HG03521 (cell line): ENCODE data around the gene MAEA.

ENCODE experiments used
- ATAC-seq: cut with Tn5 transposase; IDR thresholded peaks from one replicate; pipeline ENCODE4 v1.9.1; 2021; ENCODE audit warnings: mild to moderate bottlenecking, moderate library complexity; ENCODE audit not compliant: unreplicated experiment

MAEA gene

DNA sequence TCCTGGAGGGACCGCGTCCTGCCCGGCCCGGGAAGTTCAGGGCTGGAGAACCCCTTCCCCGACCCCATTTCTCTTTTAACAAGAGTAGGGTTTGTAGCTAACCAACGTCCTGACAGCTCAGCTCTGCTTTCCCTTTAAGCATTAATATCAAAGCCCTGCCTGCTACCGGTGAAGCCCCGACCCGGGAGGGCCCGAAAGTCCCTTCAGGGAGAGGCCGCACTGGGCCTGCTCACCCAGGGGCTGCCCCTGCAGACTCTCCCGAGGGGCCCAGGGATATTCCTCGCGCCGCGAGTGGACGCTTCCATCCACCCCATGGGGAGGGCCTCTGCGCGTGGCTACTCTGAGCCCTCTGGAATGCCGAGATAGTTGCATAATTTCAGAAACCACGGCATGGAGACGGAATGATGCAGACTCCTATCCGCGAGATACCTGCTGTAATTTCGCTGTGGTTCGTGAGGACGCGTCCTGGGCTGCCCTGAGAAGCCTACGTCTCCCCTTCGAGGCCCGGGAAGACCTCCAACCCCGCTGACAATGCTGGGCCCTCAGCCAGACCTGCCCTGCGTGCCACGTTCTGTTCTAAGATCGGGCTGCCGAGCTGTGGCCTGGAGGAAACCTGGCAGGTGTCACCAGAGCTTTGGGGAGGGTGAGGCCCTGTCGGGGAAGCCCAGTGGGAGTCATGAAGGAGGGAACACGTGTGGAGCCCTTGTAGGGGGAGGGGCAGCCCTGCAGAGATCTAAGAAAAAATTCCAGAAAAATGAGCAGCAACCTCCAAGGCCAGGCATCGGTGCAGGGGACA, 39.8 kb upstream of the MAEA start:
- ATAC-seq, result no peak

DNA sequence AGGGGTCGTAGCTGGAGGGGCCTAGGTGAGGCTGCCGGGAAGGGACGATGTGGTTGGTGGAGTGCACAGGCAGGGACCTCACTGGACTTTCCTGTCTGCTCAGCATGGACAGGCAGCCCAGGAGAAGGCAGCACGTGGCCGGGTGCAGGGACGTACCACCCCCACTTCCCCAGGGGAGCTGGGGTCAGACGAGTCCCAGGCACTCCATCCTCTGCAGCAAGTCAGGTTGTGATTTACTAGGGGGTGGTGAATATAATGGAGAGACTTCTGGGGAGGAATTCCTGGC, 39.2 kb upstream of the MAEA start:
- ATAC-seq, result no peak

- no peak for ATAC-seq
Measured at GRCh38 chr4:1250921-1251772, 38.5 kb upstream of the MAEA start.

GRCh38 chr4:1251773-1252066, 38.0 kb upstream of the MAEA start:
- ATAC-seq, result no peak

GRCh38 chr4:1252928-1253492, 36.7 kb upstream of the MAEA start:
- no peak for ATAC-seq

DNA sequence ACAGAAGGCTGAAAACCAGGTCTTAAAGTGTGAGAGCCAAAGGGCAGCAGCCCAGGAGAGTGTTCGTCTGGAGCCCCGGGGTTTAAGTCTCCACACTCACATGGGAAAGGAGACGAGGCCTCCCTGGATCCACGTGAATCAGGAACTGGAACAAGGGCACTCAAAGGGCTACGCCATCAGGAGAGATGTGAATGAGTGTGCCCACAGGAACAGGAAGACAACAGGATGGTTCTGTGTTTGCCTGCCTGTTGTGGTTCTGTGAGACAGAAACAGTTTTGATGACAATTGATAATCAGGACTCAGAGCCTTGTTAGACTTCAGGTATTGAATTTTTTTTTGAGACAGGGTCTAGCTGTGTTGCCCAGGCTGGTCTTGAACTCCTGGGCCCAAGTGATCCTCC, 35.9 kb upstream of the MAEA start:
- ATAC-seq, result no peak

- no peak for ATAC-seq
Measured at GRCh38 chr4:1255151-1255550, 34.5 kb upstream of the MAEA start.

DNA sequence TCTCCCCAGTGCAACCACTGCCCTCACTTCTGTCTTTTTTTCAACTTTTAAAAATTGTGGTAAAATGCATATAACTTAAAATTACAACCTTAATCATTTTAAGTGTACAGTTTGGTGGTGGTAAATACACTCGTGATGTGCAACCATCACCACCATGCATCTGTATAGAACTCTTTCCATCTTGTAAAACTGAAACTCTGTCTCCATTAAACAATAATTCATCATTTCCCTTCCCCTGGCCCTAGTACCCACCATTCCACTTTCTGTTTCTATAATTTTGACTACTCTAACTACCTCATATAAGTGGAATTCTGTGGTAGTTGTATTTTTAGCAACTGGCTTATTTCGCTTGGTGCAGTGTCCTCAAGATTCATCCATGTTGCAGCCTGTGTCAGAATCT, 34.0 kb upstream of the MAEA start:
- ATAC-seq, result no peak

DNA sequence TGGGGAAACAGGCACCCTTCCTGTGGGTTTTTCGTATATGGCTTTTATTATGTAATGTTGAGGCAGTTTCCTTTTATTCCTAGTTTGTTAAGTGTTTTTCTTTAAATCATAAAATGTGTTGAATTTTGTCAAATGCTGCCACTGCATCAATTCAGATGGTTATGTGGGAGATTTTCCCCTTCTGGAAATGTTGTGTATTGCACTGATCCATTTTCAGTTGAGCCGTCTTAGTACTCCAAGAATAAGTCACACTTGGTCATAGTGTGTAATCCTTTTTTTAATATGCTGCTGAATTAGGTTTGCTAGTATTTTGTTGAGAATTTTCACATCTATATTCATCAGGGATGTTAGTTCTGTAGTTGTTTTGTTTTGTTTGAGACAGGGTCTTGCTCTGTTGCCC, 31.2 kb upstream of the MAEA start:
- no peak for ATAC-seq

- no peak for ATAC-seq
Measured at GRCh38 chr4:1259966-1260365, 29.7 kb upstream of the MAEA start.

- no peak for ATAC-seq
Measured at GRCh38 chr4:1260418-1261106, 29.1 kb upstream of the MAEA start.

GRCh38 chr4:1261107-1261928, 28.4 kb upstream of the MAEA start:
- ATAC-seq, result no peak

DNA sequence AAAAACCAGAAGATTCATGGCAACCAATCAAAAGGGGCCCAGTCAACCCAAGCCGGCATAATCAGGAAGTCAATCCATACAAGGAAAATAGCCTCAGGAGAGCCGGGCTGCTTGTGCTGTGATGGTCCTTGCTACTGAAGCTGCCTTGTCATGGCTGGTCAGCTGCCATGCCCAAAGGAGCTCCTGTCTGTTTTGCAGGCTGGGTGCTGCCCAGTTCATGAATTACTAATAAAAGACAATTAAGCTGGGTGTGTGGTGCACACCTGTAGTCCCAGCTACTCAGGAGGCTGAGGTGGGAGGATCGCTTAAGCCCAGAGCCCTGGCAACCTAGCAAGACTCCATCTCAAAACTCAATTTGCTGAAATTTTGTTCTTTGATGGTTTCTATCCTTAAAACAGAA, 24.7 kb upstream of the MAEA start:
- no peak for ATAC-seq

DNA sequence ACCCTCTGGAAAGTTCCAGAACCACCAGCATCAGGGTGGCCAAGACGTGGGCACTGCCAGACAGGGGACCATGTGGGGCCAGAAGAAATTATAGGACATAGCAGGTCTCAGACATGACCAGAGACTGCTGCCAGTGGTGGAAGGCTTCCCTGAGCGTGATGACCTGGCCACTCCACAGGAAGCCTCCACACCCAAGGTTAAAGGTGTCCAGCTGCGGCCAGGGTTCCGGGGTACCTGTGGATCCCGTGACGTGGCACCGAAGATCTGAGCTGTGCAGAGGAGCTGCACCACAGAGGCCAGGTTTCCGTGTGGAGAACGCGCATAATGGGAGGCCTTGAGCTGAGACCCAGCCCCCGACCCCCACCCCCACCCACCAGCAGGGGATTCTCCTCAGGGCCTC, 24.3 kb upstream of the MAEA start:
- no peak for ATAC-seq

- no peak for ATAC-seq
Measured at GRCh38 chr4:1266881-1267763, 22.6 kb upstream of the MAEA start.

GRCh38 chr4:1269209-1269608, 20.5 kb upstream of the MAEA start:
- no peak for ATAC-seq

DNA sequence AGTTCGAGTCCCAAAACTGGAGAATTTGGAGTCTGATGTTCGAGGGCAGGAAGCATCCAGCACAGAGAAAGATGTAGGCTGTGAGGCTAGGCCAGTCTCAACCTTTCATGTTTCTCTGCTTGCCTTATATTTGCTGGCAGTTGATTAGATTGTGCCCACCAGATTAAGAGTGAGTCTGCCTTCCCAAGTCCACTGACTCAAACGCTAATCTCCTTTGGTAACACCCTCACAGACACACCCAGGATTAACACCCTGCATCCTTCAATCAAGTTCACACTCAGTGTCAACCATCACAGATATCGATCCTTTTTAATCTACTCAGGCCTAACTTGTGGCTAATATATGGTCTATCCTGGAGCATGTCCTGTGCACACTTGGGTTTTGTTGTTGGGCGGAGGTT, 18.0 kb upstream of the MAEA start:
- no peak for ATAC-seq

DNA sequence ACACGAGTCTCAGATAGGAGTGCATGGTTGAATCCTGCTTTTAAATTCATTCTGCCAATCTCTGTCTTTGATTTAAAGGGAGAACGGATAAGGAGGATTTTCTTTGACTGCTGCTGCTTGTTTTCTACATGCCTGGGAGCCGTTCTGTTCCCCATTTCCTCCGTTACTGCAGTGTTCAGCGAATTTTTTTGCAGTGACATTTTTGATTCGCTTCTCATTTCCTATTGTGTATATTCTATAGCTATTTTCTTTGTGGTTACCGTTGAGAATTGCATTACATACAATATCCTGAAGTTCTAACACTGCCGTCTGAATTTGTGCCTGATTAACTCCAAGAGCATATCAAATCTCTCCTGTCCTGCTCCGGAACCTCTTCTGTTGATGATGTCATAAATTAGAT, 14.8 kb upstream of the MAEA start:
- no peak for ATAC-seq

GRCh38 chr4:1276984-1277383, 12.7 kb upstream of the MAEA start:
- ATAC-seq, result no peak
